Central memory CD4-positive, alpha-beta T cell (primary cell): ENCODE results near the gene RIMS3.
"Not testable (repeated sequence)": the region's sequence is repeated elsewhere in the genome, so short reads cannot be mapped to it uniquely, and the experiment has no call there.

Experiments used
- DNase-seq: peaks from one replicate; pipeline ENCODE4 v3.0.0; 2022
- total RNA-seq, 3 experiments: gene quantifications; one replicate each; lab custom pipeline; 2026; lab: John Stamatoyannopoulos, UW

The RIMS3 gene
- 1.2 to 14.1 (median 2.1) reads per million in 3 experiments for total RNA-seq

DNA sequence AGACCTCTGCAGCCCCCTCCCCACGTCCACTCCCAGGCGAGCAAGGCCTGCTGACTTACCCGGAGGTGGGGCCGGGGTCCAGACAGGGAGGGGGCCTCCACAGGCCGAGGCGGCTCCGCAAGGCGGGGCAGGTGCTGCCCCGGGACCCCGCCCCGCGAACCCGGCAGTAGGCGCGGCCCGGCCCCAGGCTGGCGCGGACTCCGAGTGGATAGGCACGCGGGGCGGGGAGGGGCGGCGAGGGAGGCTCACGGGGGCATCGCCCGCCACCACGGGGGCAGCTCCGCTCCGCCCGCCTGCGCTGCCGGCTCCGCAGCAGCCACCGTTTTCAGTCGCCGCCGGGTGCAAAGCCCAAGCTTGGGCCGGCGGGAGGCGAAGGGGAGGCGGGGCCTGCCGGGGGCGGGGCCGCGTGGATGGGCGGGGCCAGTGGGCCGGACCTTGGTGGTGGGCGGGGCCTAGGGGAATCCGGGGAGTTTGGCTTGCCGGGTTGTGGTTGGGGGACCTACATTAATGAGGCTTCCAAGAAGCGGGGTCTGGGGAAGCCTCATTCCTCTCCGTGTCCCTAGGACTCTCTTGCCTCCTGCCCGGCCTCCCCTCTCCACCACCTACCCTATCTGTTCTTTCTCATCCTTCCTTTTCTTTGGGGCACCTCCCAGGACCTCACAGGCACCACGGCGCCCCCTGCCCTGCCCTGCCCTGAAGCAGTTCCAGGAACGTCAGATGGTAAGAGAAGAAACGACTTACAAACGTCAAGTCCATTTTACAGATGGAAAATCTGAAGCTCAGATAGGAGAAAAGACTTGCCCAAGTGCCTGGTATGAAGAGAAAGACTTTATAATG, at the start of gene RIMS3:
Gene RIMS3 (minus strand): TSS at position 348 of the 837 bp plus-strand sequence. CDS start 23,757 bp downstream, outside the sequence.
- peak; percentile 71 for DNase-seq

GRCh38 chr1:40712997-40713396, 47.5 kb upstream of the RIMS3 start:
- no peak for DNase-seq

DNA sequence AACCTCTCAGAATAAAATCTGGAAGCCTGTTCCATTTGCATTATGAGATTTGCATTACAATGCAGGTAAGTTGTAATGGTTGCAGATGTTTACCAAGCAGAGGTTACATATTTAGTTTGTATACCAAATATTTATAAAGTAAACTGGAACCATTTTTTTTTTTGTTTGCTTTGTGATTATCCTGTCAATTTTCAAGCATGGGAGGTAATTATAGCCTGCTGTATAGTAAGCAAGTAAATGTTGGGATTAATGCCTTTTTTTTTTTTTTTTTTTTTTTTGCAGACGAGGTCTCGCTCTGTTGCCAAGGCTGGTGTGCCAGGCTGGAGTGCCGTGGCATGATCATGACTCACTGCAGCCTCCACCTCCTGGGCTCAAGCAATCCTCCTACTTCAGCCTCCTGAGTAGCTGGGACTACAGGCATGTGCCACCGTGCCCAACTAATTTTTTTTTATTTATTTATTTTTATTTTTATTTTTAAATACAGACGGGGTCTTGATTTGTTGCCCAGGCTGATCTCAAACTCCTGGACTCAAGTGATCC, 47.0 kb upstream of the RIMS3 start:
- DNase-seq, result no peak

DNA sequence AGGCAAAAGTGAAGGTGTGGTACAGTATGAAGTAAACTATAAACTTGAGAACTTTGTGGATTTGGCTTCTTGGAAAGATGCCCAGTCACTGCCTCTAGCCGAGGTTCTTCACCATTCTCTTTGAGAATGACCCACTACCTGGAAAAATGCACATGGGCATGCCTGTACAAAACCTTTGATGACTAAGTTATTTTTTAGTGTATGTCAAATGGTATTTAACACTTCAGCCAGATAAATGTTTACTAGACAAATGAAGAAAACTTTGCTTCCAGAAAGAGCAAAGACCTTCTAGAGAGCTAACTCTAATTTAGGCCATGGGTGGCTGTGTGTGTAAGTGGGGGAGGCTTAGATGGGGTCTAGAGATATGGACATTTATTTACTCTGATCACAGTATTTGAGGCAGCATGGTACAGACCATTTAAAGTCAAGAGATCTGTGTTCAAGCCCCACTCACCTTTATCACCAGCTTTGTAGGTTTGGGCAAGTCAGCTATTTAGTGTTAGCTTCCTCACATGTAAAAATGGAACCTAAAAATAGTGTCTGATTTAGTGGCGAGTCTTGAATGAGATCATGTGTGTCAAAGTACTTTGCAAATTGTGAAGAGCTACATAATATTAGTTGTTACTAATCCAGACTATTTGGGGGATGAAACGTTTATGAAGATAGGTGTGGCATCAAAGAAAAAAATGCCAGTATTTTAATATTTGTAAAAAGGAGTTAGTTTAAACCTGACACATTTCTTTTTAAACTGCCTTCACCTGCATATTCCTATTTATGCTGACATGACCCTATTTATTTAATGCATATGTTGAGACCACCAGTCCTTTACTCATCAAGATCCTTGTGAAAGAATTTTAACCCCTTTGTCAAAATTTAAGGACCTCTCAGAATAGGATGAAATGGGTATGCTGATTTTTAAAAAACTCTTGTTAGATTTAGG, 46.3 kb upstream of the RIMS3 start:
- DNase-seq, result no peak

DNA sequence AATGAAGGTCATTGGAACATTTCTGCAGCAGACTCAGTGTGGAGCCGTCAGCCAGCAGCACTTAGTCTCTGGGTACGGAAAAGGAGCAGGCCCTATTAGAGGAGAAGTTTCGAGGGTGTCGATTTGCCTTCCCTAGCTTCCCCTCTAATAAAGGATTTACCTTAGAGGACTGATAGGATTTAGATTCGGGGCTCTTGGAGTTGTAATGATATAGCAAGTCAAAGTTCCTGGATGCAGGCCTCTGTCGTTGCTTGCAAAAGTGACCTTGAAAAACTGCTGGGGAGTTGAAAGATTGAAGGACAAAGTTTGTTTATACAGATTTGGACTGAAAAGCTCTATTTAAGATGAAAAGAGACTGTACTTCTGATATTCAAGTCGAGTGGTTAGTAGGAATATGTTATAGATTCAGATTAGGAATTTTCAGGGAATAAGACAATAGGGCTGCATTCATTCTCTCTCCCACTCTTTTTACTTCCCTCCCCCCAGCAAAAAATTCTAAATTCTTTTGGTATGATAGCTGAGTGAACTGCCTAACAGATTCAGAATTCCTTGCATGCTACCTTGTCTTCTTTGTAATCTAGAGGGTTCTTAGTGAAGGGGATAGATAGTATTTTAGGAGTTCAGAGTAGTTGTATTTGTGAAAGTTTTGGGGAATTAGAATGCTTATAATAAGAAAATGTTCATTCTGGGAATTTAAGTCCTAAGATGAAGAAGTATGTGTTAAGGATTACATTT, 45.3 kb upstream of the RIMS3 start:
- no peak for DNase-seq

DNA sequence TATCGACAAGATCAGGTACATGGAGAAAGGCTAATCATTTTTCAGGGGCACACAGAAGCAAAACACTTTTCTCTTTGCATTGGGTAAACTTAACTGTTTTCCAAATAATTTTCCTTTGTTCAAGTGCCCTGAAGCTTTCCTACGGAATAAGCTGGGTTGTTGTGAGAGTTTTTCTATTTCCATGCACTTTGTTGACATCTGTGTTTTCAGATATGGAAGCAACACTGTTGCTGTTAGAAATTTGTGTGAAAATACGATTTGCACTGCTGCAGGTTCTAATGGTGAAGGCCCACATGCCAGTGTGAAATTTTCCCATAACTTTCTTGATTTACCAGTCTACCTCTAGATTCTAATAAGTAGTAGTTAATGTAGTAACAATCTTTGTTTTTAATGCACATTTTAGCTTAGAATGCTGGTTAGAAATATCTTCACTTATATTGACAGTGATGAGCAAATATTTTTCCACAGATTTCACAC, 44.4 kb upstream of the RIMS3 start:
- DNase-seq, result no peak

GRCh38 chr1:40709100-40709801, 43.8 kb upstream of the RIMS3 start:
- DNase-seq, result peak; percentile 86

DNA sequence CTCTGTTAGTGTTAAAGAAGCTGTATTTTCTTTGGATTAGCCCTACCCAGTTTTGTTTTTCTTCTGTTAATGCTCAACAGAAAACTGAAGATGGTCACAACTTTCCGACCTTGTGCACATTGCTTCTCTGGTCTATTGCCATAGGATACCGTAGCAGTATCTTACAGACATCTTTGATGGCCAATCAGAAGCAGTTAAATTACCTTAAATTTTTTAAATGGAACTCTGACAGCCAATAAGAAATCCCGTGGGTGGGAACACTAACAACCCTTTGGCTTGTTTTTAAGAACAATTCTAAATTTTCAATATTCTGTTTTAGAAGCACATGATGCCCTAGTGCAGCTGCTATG, 43.2 kb upstream of the RIMS3 start:
- DNase-seq, result no peak

DNA sequence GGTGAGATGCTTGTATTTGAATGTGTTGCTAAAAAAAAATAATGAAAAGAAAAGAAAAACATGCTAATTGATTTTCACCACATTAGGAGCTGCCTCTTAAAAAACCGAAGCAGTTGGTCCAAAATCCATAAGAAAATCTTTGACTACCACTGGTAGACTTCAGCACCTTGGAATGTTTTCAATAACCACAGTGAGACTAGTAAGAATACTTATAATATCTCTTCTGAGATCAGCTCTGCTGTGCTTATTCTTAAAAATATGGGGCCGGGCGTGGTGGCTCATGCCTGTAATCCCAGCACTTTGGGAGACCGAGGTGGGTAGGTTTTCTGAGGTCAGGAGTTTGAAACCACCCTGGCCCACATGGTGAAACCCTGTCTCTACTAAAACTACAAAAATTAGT, 41.1 kb upstream of the RIMS3 start:
- DNase-seq, result no peak

GRCh38 chr1:40704817-40705733, 39.6 kb upstream of the RIMS3 start:
- DNase-seq, result no peak

DNA sequence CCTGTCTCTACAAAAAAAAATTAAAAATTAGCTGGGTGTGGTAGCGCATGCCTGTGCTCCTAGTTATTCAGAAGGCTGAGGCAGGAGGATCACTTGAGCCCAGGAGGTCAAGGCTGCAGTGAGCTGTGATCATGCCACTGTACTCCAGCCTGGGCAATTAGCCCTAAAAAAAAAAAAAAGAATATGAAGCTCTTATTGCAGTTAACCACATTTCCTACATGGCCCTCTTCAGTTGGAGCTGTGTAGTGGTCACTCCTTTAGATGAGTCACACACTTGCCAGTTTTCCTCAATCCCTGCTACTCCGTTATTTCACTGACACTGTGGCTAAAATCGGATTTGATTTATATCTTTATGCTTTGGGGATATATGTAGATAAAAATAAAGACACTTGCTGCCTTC, 37.8 kb upstream of the RIMS3 start:
- DNase-seq, result no peak

DNA sequence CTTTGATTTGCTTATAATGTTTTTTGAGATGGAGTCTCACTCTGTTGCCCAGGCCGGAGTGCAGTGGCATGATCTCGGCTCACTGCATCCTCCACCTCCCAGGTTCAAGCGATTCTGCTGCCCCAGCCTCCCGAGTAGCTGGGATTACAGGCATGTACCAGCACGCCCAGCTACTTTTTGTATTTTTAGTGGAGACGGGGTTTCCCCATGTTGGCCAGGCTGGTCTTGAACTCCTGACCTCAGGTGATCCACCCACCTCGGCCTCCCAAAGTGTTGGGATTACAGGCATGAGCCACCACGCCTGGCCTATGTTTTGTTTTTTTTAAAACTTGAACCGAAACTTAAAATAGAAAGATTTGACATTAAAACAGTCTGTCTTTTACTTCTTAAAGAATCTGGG, 37.3 kb upstream of the RIMS3 start:
- not testable (repeated sequence) for DNase-seq

DNA sequence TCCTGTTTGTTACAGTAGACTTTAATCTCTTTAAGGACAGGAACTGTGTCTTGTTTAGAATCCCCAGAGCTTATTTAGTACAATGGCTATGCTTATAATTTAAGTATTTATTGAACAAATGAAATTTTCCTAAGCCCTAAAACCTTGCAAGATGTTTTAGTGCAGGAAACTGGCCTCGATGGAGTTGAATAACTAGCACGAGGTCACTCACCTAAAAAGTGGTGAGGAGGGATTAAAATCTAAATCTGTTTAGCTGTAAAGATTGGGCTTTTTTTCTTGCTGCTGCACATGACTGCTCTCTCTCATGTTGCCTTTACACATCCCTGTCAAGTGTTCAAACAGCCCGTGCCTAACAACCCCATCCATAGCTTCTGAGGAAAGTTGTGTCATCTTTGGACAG, 36.2 kb upstream of the RIMS3 start:
- DNase-seq, result no peak

DNA sequence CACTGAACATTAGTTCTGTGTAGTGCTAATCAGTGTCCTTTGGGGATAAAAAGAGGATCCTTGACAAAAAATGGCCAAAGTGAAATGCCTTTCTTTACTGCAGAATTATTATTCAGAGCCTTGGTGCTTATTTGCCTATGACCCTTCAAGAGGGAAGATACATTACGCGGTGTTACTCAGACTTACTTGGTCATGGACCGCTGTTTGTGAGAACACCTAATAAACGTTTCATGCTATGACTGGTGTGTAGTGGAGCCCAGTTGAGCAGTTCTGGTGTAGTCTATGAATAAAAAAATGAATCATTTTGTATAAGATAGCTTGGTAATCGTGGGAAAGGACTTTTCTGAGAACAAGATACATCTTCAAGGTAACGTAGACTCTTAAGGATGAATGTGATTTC, 34.3 kb upstream of the RIMS3 start:
- DNase-seq, result no peak

GRCh38 chr1:40697436-40697835, 32.0 kb upstream of the RIMS3 start:
- DNase-seq, result no peak

GRCh38 chr1:40696294-40696693, 30.8 kb upstream of the RIMS3 start:
- no peak for DNase-seq

GRCh38 chr1:40694353-40694874, 28.9 kb upstream of the RIMS3 start:
- DNase-seq, result no peak

GRCh38 chr1:40693425-40693824, 27.9 kb upstream of the RIMS3 start:
- no peak for DNase-seq

DNA sequence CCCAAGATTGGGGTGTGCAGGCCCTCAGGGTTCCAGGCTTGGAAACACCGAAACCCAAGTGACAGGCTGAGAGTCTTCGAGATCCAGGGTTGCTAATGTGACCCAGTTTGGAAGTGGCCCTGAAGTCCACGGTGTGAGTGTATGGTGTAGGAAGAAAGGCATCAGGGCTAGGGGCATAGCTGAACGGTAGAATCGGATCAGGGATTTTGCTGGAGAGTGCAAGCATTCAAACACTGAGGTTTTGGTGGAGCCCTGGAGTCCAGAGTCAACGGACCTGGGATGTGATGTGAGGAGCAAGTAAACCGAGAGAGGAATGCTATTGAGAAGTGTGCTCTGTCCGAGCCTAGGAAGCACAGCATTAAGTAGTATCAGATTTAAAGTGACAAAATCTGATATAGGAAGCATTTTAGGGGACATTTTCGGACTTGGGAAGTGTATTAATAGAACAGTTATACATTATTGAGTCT, 27.0 kb upstream of the RIMS3 start:
- no peak for DNase-seq
